Endothelial cell of umbilical vein (primary cell): ENCODE data around the gene PLEKHM2. TPM values are rescaled to one million over a fixed set of nuclear protein-coding genes. Genes with fewer than 3 reads are reported as not detected.

Experiments
- BruUV-seq: library from RNA; stranded (reverse); fragments of 400-500 nt; replicated peaks from 2 replicates; lab custom pipeline; 2021; lab: Mats Ljungman, UMichigan
- CTCF ChIA-PET: fragments of 300-600, 350-600 bp; sonication (Branson Sonifier 250); formaldehyde crosslinking; loops from one replicate; lab custom pipeline; 2021; ENCODE audit warnings: antibody characterized with exemption, inconsistent platforms; lab: Charles Lee
- POLR2A ChIA-PET: fragments of 300-600, 350-600 bp; sonication (Branson Sonifier 250); formaldehyde crosslinking; loops from one replicate; lab custom pipeline; 2021; ENCODE audit warnings: antibody characterized with exemption, inconsistent platforms; lab: Charles Lee
- DNase-seq: peaks from one replicate; pipeline ENCODE4 v3.0.0-alpha.2; 2011; ENCODE audit warnings: low read depth, low spot score
- FAIRE-seq: peaks from 2 replicates; lab custom pipeline; 2011; peaks lifted over from hg19 to GRCh38; lab: Jason Lieb, UNC
- H2AFZ ChIP-seq: 2 replicates; pipeline ENCODE4 v1.6.0; 2012; ENCODE audit warnings: low read depth, low read length, control low read depth, inconsistent platforms
- H3K27ac ChIP-seq: 2 replicates; pipeline ENCODE4 v1.5.1; 2011; ENCODE audit warnings: low read depth, mild to moderate bottlenecking, control low read depth, low read length, moderate library complexity; ENCODE audit not compliant: insufficient read depth
- H3K27me3 ChIP-seq, 2 experiments: 2 replicates each; pipeline versions ENCODE4 v1.6.0 to v1.6.1; 2011; ENCODE audit warnings: low read length in 2 of 2, mixed read lengths in 1 of 2; ENCODE audit not compliant: control insufficient read depth in 2 of 2, insufficient read depth in 2 of 2
- H3K36me3 ChIP-seq, 2 experiments: 2 replicates in 1 of 2; 3 replicates in 1 of 2; pipeline ENCODE4 v1.5.1; 2011; ENCODE audit warnings: low read length in 2 of 2, mild to moderate bottlenecking in 1 of 2, moderate library complexity in 1 of 2; ENCODE audit not compliant: control insufficient read depth in 2 of 2, insufficient read depth in 2 of 2; ENCODE audit errors: extremely low read depth in 1 of 2
- H3K4me1 ChIP-seq: 3 replicates; pipeline ENCODE4 v1.5.1; 2011; ENCODE audit warnings: mild to moderate bottlenecking, low read length; ENCODE audit not compliant: control insufficient read depth, insufficient read depth; ENCODE audit errors: extremely low read depth
- H3K4me2 ChIP-seq: 2 replicates; pipeline ENCODE4 v1.6.1; 2011; ENCODE audit warnings: low read length, control low read depth, mixed read lengths; ENCODE audit not compliant: insufficient read depth
- H3K4me3 ChIP-seq, 3 experiments: fragments of 200-600 bp in 1 of 3; sonication (generic), shearing (Covaris generic) in 1 of 3; replicated peaks in 1 of 3; 2 replicates each; pipeline ENCODE4 v1.5.1; 2011 to 2016; ENCODE audit warnings: control low read depth in 3 of 3, low read length in 3 of 3, mild to moderate bottlenecking in 2 of 3, inconsistent platforms in 1 of 3, low read depth in 1 of 3, moderate library complexity in 1 of 3; ENCODE audit not compliant: insufficient read depth in 1 of 3
- H3K79me2 ChIP-seq: 2 replicates; pipeline ENCODE4 v1.6.0; 2012; ENCODE audit warnings: low read length, inconsistent platforms; ENCODE audit not compliant: control insufficient read depth, insufficient read depth
- H3K9ac ChIP-seq: replicated peaks from 2 replicates; pipeline ENCODE3; 2011; ENCODE audit warnings: low read length, control low read depth; ENCODE audit not compliant: insufficient read depth; ENCODE audit errors: extremely low read depth
- H3K9me1 ChIP-seq: replicated peaks from 3 replicates; pipeline ENCODE4 v1.6.0; 2011; ENCODE audit warnings: mild to moderate bottlenecking, low read length; ENCODE audit not compliant: control insufficient read depth, insufficient read depth; ENCODE audit errors: extremely low read depth
- H3K9me3 ChIP-seq: replicated peaks from 2 replicates; pipeline ENCODE4 v1.5.1; 2012; ENCODE audit warnings: low read length, inconsistent platforms; ENCODE audit not compliant: control insufficient read depth, insufficient read depth
- H4K20me1 ChIP-seq: replicated peaks from 2 replicates; pipeline ENCODE3; 2011; ENCODE audit warnings: mild to moderate bottlenecking, low read length; ENCODE audit not compliant: control insufficient read depth, insufficient read depth; ENCODE audit errors: extremely low read depth
- EZH2 ChIP-seq: IDR thresholded peaks from 2 replicates; pipeline ENCODE4 v1.6.1; 2012; ENCODE audit warnings: borderline replicate concordance, low read depth, mild to moderate bottlenecking, moderate library complexity, low read length, inconsistent platforms; ENCODE audit not compliant: severe bottlenecking
- FOS ChIP-seq: IDR thresholded peaks from 2 replicates; pipeline ENCODE4 v1.6.1; 2011; ENCODE audit warnings: mild to moderate bottlenecking, low read length, moderate library complexity, borderline replicate concordance; ENCODE audit not compliant: insufficient read depth
- GATA2 ChIP-seq: IDR thresholded peaks from 2 replicates; pipeline ENCODE4 v1.7.0; 2011; ENCODE audit warnings: low read depth, mild to moderate bottlenecking, moderate library complexity, mixed read lengths, low read length; ENCODE audit not compliant: insufficient read length, insufficient read depth
- JUN ChIP-seq: IDR thresholded peaks from 2 replicates; pipeline ENCODE4 v1.6.1; 2011; ENCODE audit warnings: borderline replicate concordance, low read depth; ENCODE audit not compliant: insufficient read length, insufficient read depth
- MYC ChIP-seq: IDR thresholded peaks from one replicate; pipeline ENCODE4 v1.6.1; 2011; ENCODE audit warnings: mild to moderate bottlenecking, low read depth, low read length
- POLR2A ChIP-seq: IDR thresholded peaks from 2 replicates; pipeline ENCODE4 v1.6.1; 2012; ENCODE audit warnings: low read depth, mild to moderate bottlenecking, control low read depth, low read length
- POLR2AphosphoS5 ChIP-seq: IDR thresholded peaks from 2 replicates; pipeline ENCODE4 v1.6.1; 2012; ENCODE audit warnings: low read depth, mild to moderate bottlenecking, control low read depth, low read length, moderate library complexity; ENCODE audit not compliant: insufficient read depth
- dilution Hi-C: fragments of 300-500 bp; cut with MboI; formaldehyde crosslinking; loops from one replicate; pipeline ENCODE4 v1.15.0; 2019; ENCODE audit warnings: low sequenced_read_pairs; ENCODE audit not compliant: extremely low pct_ligation_motif_present
- intact Hi-C: fragments of 100-400 bp; cut with micrococcal nuclease; formaldehyde crosslinking; loops from one replicate; pipeline ENCODE4 v1.10.0; 2022
- polyA plus RNA-seq, 4 experiments: library from polyadenylated mRNA; depleted of rRNA in 3 of 4; stranded (reverse) in 3 of 4; unstranded in 1 of 4; fragments of >200 nt; gene quantifications; 2 replicates each; pipeline versions ENCODE4 v1.2.1 to v1.2.3, GENCODE V29; 2011 to 2012; ENCODE audit warnings: missing spikeins in 1 of 4
- total RNA-seq: library from RNA; stranded (reverse); gene quantifications from 2 replicates; pipeline ENCODE4 v1.2.3, GENCODE V29; 2021
- TF ChIP-seq, protein P1 (sequence below): IDR thresholded peaks from 2 replicates; pipeline ENCODE4 v1.6.1; 2011; ENCODE audit not compliant: insufficient read depth, insufficient read length
- TF ChIP-seq, protein P2 (sequence below), 2 donors: IDR thresholded peaks; 1 replicate in 1 of 2; 2 replicates in 1 of 2; pipeline ENCODE4 v1.5.1; 2011; ENCODE audit warnings: low read length in 2 of 2, mild to moderate bottlenecking in 2 of 2, moderate library complexity in 2 of 2, control low read depth in 1 of 2, inconsistent platforms in 1 of 2, low read depth in 1 of 2; ENCODE audit not compliant: insufficient read depth in 1 of 2; ENCODE audit errors: extremely low read depth in 1 of 2

Gene PLEKHM2
- total and polyA plus RNA-seq, 2 donors (not counting 3 experiments of a cell fraction or from before 2014, with no cell fraction given) = 60.6 to 67.5 TPM

DNA sequence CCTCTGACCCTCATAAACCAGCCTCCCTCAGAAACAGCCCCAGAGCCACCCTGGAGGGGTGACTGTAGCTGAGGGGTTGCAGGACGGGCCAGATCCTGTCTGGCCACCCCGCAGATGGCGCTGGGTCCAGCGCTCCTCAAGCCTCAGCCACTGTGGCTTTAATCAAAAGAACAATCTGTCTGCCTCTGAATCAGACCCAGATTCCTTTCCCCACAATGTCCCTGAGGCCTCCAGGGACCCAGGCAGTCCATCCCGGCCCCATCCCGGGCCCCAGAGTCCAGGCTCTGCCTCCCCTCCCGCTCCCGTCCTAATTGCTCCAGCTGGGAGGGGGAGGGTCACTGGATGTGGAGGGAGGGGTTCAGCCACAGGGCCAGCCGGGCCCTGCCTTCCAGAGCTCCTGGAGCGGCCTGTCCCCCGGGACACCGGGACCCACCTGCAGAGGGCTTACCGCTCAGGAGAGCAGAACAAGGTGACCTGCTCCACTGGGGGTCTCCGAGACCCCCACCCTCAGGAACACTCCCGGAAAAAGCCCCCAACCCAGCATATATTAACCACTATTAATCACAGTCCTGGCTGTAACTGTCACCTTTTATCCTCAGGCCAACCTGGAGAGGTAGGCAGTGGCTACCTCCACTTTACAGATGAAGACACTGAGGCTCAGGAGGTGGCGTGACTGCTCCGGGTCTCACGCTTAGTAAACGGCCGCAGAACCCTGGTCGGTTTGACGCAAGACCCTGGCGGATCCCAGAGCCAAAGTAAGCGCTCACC, 73.6 kb downstream of the PLEKHM2 start:
- Histone ChIP-seq H3K9ac (peak overlapping the region; percentile 59), H3K9me1 (no peaks in the 10 kb centered on the region), H3K9me3 (no peaks in the 10 kb centered on the region), H3K4me1 (peaks cover 44% of the 10 kb centered on the region), H4K20me1 (no peaks in the 10 kb centered on the region), H2AFZ (no peak overlapping the region), H3K79me2 (peaks cover 42% of the 10 kb centered on the region), H3K4me2 (peak overlapping the region; percentile 62), H3K36me3 (peaks cover 0 to 2% of the 10 kb centered on the region in 2 experiments), H3K4me3 (peak overlapping the region; percentile 4 to 99 (median 74)), H3K27ac (peak overlapping the region; percentile 73), H3K27me3 (no peaks in the 10 kb centered on the region)
- ChIA-PET POLR2A (interaction anchor here (0.5 to 1.0 kb wide), 3 partner anchors 9 to 16 kb away, joined by 3 read pairs; no protein-coding TSS in a partner anchor), CTCF (interaction anchor here (2.2 kb wide), 1 partner anchor 17 kb away, joined by 15 read pairs; no protein-coding TSS in a partner anchor)
- DNase-seq (peak; percentile 46), FAIRE-seq (peak; percentile 70)
- dilution Hi-C loops (no loop called here), intact Hi-C loops (no loop called here)
- TF ChIP-seq MYC (no peak), GATA2 (peak; percentile 49), EZH2 (no peak), POLR2AphosphoS5 (no peak), POLR2A (peak; percentile 25), JUN (no peak), FOS (no peak)
- TF ChIP-seq, protein P1, sequence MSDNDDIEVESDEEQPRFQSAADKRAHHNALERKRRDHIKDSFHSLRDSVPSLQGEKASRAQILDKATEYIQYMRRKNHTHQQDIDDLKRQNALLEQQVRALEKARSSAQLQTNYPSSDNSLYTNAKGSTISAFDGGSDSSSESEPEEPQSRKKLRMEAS = no peak
- TF ChIP-seq, protein P2, sequence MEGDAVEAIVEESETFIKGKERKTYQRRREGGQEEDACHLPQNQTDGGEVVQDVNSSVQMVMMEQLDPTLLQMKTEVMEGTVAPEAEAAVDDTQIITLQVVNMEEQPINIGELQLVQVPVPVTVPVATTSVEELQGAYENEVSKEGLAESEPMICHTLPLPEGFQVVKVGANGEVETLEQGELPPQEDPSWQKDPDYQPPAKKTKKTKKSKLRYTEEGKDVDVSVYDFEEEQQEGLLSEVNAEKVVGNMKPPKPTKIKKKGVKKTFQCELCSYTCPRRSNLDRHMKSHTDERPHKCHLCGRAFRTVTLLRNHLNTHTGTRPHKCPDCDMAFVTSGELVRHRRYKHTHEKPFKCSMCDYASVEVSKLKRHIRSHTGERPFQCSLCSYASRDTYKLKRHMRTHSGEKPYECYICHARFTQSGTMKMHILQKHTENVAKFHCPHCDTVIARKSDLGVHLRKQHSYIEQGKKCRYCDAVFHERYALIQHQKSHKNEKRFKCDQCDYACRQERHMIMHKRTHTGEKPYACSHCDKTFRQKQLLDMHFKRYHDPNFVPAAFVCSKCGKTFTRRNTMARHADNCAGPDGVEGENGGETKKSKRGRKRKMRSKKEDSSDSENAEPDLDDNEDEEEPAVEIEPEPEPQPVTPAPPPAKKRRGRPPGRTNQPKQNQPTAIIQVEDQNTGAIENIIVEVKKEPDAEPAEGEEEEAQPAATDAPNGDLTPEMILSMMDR (IDR thresholded peaks at IDR 0.05; ENCODE audit: extremely low read depth in 1 of 2, insufficient read depth in 1 of 2, low read depth in 1 of 2, low read length in 2 of 2) = no peak
- BruUV-seq = no TSS peak
